ENCODE measurements around the gene CCDC192.

The CCDC192 gene

DNA sequence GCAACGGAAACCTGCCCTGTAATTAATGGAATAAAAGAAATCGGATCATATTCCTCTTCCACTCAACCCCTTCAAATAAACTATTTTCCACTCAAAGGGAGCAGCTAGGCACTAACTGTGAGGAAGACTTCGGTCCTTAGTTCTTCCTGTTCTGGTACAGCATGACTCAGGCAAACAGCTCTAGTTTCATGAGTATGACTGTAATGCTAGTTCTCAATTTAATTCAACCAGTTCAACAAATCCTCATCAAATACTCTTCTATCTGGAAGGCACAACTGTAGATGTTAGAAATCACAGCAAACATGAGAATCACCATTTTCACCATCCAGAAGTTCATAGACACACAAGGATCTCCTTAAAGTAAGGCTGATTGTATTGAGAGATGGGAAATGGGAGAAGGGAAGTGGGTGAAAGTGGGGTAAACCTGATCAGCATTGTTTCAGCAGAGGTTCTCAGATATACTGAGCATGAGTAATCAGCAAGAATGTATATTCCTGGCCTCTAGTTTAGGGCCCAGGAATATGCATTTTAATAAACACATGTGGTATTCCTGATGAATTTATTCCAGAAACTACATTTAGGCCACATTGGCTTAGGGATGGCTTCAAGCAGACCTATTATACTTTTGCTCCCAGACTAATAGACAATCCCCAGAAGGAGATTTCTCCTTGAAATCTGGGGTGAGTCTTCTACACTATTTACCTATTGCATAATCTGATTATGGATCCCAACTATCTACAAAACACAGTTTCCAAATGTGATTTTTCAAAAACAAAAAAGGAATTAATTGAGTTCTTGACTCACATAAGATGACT lies 239.3 kb downstream of the CCDC192 start:
- H2AFZ ChIP-seq (ENCODE audit: low read depth, low read length) = no peak overlapping the region
- no peaks in the 10 kb centered on the region for H3K27me3 ChIP-seq (ENCODE audit: insufficient read depth, low read length)
- H3K4me3 ChIP-seq (ENCODE audit: low read length) = no peak overlapping the region
- no peaks in the 10 kb centered on the region for H3K36me3 ChIP-seq (ENCODE audit: insufficient read depth, low read length)
- no peaks in the 10 kb centered on the region for H3K9me3 ChIP-seq (ENCODE audit: low read length)
- H3K4me1 ChIP-seq (ENCODE audit: insufficient read depth, low read length) = peaks cover 23% of the 10 kb centered on the region

DNA sequence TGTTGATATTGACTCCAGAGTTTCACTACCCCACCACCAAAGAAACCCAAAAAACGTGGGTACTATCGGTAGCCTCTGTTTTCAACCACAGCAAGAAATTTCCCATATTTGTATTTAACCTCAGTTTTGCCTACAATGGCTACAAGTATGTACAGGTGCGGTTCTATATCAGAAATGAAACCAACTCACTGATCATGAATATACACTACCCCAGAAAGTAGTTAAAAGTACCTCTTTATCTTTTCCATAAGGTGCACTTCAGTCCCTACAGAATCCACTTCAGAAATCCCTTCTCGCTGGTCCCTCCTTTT lies 239.8 kb downstream of the CCDC192 start:
- Histone ChIP-seq H3K27me3 (ENCODE audit: insufficient read depth, low read length) (no peaks in the 10 kb centered on the region), H3K9me3 (ENCODE audit: low read length) (no peaks in the 10 kb centered on the region), H2AFZ (ENCODE audit: low read depth, low read length) (no peak overlapping the region), H3K4me3 (ENCODE audit: low read length) (no peak overlapping the region), H3K4me1 (ENCODE audit: insufficient read depth, low read length) (peaks cover 23% of the 10 kb centered on the region), H3K36me3 (ENCODE audit: insufficient read depth, low read length) (no peaks in the 10 kb centered on the region)

GRCh38 chr5:127944125-127944524 lies 240.9 kb downstream of the CCDC192 start:
- H3K4me1 ChIP-seq (ENCODE audit: insufficient read depth, low read length) = peaks cover 23% of the 10 kb centered on the region
- no peak overlapping the region for H3K4me3 ChIP-seq (ENCODE audit: low read length)
- H2AFZ ChIP-seq (ENCODE audit: low read depth, low read length) = no peak overlapping the region
- H3K9me3 ChIP-seq (ENCODE audit: low read length) = no peaks in the 10 kb centered on the region
- H3K36me3 ChIP-seq (ENCODE audit: insufficient read depth, low read length) = no peaks in the 10 kb centered on the region
- no peaks in the 10 kb centered on the region for H3K27me3 ChIP-seq (ENCODE audit: insufficient read depth, low read length)

DNA sequence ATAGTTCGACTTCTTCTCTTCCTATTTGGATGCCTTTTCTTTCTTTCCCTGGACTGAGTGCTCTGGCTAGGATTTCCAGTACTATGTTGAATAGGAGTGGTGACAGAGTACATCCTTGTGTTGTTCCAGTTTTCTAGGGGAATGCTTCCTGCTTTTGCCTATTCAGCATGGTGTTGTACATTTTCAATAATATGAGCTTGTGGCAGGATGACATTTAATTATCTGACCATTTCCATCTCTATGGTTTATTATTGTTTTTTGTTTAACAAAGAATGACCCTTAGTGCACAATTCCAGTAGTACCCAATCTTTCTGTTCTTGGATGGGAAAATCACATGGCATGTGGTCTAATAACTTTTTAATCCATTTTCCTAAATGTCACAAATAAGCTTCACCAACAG lies 244.8 kb downstream of the CCDC192 start:
- no peak overlapping the region for H2AFZ ChIP-seq (ENCODE audit: low read depth, low read length)
- no peaks in the 10 kb centered on the region for H3K9me3 ChIP-seq (ENCODE audit: low read length)
- peaks cover 2% of the 10 kb centered on the region for H3K4me1 ChIP-seq (ENCODE audit: insufficient read depth, low read length)
- H3K4me3 ChIP-seq (ENCODE audit: low read length) = no peak overlapping the region
- H3K36me3 ChIP-seq (ENCODE audit: insufficient read depth, low read length) = no peaks in the 10 kb centered on the region
- no peaks in the 10 kb centered on the region for H3K27me3 ChIP-seq (ENCODE audit: insufficient read depth, low read length)

- H3K4me3 ChIP-seq (ENCODE audit: low read length) = no peak overlapping the region
- H3K36me3 ChIP-seq (ENCODE audit: insufficient read depth, low read length) = no peaks in the 10 kb centered on the region
- H3K4me1 ChIP-seq (ENCODE audit: insufficient read depth, low read length) = no peaks in the 10 kb centered on the region
- H2AFZ ChIP-seq (ENCODE audit: low read depth, low read length) = no peak overlapping the region
- no peaks in the 10 kb centered on the region for H3K27me3 ChIP-seq (ENCODE audit: insufficient read depth, low read length)
- H3K9me3 ChIP-seq (ENCODE audit: low read length) = no peaks in the 10 kb centered on the region
Measured at GRCh38 chr5:127950707-127951391, 247.7 kb downstream of the CCDC192 start.

DNA sequence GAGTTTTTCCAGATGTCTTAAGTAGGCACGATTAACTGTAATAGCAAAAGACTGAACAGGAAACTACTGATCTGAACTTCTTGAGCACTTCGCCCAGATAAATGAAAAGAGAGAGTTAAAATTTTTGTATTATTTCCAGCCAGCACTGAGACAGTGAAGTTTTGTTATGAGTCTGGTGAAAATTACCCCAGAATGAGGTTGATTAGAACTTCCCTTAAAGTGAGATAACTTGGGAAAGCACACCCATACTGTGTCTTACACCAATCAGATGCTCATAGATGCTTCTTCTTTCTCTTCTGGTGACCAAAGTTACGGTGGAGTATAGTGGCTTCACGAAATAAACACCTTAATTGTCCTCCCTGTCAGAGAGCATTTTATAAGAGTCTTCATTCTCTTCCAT lies 248.6 kb downstream of the CCDC192 start:
- Histone ChIP-seq H3K9me3 (ENCODE audit: low read length) (no peaks in the 10 kb centered on the region), H3K4me3 (ENCODE audit: low read length) (no peak overlapping the region), H2AFZ (ENCODE audit: low read depth, low read length) (no peak overlapping the region), H3K27me3 (ENCODE audit: insufficient read depth, low read length) (no peaks in the 10 kb centered on the region), H3K4me1 (ENCODE audit: insufficient read depth, low read length) (no peaks in the 10 kb centered on the region), H3K36me3 (ENCODE audit: insufficient read depth, low read length) (no peaks in the 10 kb centered on the region)

- H3K27me3 ChIP-seq (ENCODE audit: insufficient read depth, low read length) = no peaks in the 10 kb centered on the region
- no peaks in the 10 kb centered on the region for H3K36me3 ChIP-seq (ENCODE audit: insufficient read depth, low read length)
- no peaks in the 10 kb centered on the region for H3K9me3 ChIP-seq (ENCODE audit: low read length)
- H3K4me3 ChIP-seq (ENCODE audit: low read length) = no peak overlapping the region
- peaks cover 8% of the 10 kb centered on the region for H3K4me1 ChIP-seq (ENCODE audit: insufficient read depth, low read length)
- H2AFZ ChIP-seq (ENCODE audit: low read depth, low read length) = no peak overlapping the region
Measured at GRCh38 chr5:127957183-127957582, 254.0 kb downstream of the CCDC192 start.

DNA sequence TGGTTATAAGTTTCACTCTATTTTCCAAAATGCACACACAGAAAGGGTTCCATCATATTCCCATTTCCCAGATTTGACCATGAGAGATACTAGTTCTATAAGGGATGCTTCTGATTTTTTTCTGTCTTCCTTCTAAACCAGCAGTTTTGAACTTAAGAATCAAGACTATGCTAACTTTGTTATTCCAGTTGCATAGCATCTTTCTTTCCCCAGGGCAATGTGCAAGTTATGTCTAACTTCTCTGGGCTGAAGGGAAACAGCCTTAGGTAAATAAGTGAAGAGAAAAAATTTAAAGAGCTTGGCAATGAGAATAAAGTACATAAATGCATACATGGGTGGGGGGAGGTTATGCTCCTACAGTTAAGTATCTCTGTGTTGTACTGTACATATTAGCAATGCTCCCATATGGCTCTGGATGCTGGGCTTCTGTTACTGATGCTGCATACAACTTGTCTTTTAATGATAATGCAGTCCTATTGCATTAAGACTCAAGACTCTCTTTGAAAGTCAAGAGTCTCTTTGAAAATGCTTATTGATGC lies 254.6 kb downstream of the CCDC192 start:
- Histone ChIP-seq H3K27me3 (ENCODE audit: insufficient read depth, low read length) (no peaks in the 10 kb centered on the region), H3K4me1 (ENCODE audit: insufficient read depth, low read length) (peaks cover 8% of the 10 kb centered on the region), H3K36me3 (ENCODE audit: insufficient read depth, low read length) (no peaks in the 10 kb centered on the region), H2AFZ (ENCODE audit: low read depth, low read length) (no peak overlapping the region), H3K4me3 (ENCODE audit: low read length) (no peak overlapping the region), H3K9me3 (ENCODE audit: low read length) (no peaks in the 10 kb centered on the region)

- H3K4me3 ChIP-seq (ENCODE audit: low read length) = no peak overlapping the region
- H3K9me3 ChIP-seq (ENCODE audit: low read length) = no peaks in the 10 kb centered on the region
- no peaks in the 10 kb centered on the region for H3K27me3 ChIP-seq (ENCODE audit: insufficient read depth, low read length)
- no peaks in the 10 kb centered on the region for H3K36me3 ChIP-seq (ENCODE audit: insufficient read depth, low read length)
- peaks cover 8% of the 10 kb centered on the region for H3K4me1 ChIP-seq (ENCODE audit: insufficient read depth, low read length)
- no peak overlapping the region for H2AFZ ChIP-seq (ENCODE audit: low read depth, low read length)
Measured at GRCh38 chr5:127958421-127959011, 255.3 kb downstream of the CCDC192 start.

GRCh38 chr5:127959152-127959764 lies 256.1 kb downstream of the CCDC192 start:
- Histone ChIP-seq H3K4me3 (ENCODE audit: low read length) (no peak overlapping the region), H3K27me3 (ENCODE audit: insufficient read depth, low read length) (no peaks in the 10 kb centered on the region), H3K9me3 (ENCODE audit: low read length) (no peaks in the 10 kb centered on the region), H3K4me1 (ENCODE audit: insufficient read depth, low read length) (peaks cover 8% of the 10 kb centered on the region), H3K36me3 (ENCODE audit: insufficient read depth, low read length) (no peaks in the 10 kb centered on the region), H2AFZ (ENCODE audit: low read depth, low read length) (no peak overlapping the region)

- Histone ChIP-seq H2AFZ (ENCODE audit: low read depth, low read length) (no peak overlapping the region), H3K4me3 (ENCODE audit: low read length) (no peak overlapping the region), H3K36me3 (ENCODE audit: insufficient read depth, low read length) (no peaks in the 10 kb centered on the region), H3K27me3 (ENCODE audit: insufficient read depth, low read length) (no peaks in the 10 kb centered on the region), H3K9me3 (ENCODE audit: low read length) (no peaks in the 10 kb centered on the region), H3K4me1 (ENCODE audit: insufficient read depth, low read length) (peaks cover 8% of the 10 kb centered on the region)
Measured at GRCh38 chr5:127960270-127960691, 257.1 kb downstream of the CCDC192 start.

- Histone ChIP-seq H3K4me1 (ENCODE audit: insufficient read depth, low read length) (peaks cover 8% of the 10 kb centered on the region), H3K4me3 (ENCODE audit: low read length) (no peak overlapping the region), H3K9me3 (ENCODE audit: low read length) (no peaks in the 10 kb centered on the region), H3K27me3 (ENCODE audit: insufficient read depth, low read length) (no peaks in the 10 kb centered on the region), H3K36me3 (ENCODE audit: insufficient read depth, low read length) (no peaks in the 10 kb centered on the region), H2AFZ (ENCODE audit: low read depth, low read length) (no peak overlapping the region)
Measured at GRCh38 chr5:127961006-127961762, 258.0 kb downstream of the CCDC192 start.
